Lower leg skin (tissue), 3 donors: ENCODE results near the gene SIRT5.

ENCODE experiments used
- POLR2A ChIP-seq, 2 donors: fragments of 450-650 bp; IDR thresholded peaks; one replicate each; pipeline ENCODE4 v1.6.1; 2016 to 2017; ENCODE audit warnings: antibody characterized with exemption in 2 of 2, mild to moderate bottlenecking in 1 of 2, moderate library complexity in 1 of 2
- TF ChIP-seq, protein P1 (sequence below), 3 donors: fragments of 450-650 bp; IDR thresholded peaks; one replicate each; pipeline ENCODE4 v1.5.1; 2016; ENCODE audit warnings: antibody characterized with exemption in 3 of 3, mild to moderate bottlenecking in 3 of 3, moderate library complexity in 2 of 3

DNA sequence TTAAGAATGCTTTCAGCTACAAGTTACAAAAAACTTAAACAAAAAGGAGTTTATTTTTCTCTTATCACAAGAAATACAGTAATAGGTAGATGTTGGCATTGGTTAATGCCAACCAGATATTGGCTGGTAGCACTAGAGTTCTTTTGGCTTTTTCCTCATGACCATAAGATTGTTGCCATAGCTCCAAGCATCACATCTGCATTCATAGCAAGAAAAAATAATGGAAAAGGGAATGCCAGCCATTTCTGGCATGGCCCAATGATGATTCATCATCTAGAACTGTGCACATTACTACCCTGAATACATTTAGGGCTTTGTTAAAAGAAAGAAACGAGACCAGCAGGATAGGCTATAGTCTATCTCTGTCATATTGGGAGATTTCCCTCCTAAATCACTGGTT is 20.8 kb upstream of the SIRT5 start:
- TF ChIP-seq, protein P1, sequence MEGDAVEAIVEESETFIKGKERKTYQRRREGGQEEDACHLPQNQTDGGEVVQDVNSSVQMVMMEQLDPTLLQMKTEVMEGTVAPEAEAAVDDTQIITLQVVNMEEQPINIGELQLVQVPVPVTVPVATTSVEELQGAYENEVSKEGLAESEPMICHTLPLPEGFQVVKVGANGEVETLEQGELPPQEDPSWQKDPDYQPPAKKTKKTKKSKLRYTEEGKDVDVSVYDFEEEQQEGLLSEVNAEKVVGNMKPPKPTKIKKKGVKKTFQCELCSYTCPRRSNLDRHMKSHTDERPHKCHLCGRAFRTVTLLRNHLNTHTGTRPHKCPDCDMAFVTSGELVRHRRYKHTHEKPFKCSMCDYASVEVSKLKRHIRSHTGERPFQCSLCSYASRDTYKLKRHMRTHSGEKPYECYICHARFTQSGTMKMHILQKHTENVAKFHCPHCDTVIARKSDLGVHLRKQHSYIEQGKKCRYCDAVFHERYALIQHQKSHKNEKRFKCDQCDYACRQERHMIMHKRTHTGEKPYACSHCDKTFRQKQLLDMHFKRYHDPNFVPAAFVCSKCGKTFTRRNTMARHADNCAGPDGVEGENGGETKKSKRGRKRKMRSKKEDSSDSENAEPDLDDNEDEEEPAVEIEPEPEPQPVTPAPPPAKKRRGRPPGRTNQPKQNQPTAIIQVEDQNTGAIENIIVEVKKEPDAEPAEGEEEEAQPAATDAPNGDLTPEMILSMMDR (IDR thresholded peaks at IDR 0.05) = no peak
- no peak for TF ChIP-seq POLR2A (IDR thresholded peaks at IDR 0.05)
